GM19099 (cell line): Measurements from ENCODE around the gene MYH13.

Experiments
- POLR2A ChIP-seq: IDR thresholded peaks from 3 replicates; pipeline ENCODE4 v1.6.1; 2011; ENCODE audit warnings: low read depth; ENCODE audit not compliant: insufficient read length; ENCODE audit errors: extremely low read depth

Gene MYH13

DNA sequence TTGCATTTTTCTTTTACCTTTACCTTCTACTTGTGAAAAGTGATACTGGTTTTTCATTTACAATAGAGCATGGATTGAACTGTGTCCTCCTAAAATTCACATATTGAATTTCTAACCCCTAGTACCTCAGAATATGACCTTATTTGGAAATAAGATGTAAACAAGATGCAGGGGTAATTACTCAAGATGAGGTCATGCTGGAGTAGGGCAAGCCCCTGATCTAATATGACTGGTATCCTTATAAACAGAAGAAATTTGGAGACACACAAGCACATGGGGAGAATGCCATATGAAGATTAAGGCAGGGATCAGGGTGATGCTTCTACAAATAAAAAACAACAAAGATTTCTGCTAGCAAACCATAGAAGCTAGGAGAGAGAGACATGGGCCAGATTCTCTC is 12.2 kb downstream of the MYH13 start:
- no peak for TF ChIP-seq POLR2A

DNA sequence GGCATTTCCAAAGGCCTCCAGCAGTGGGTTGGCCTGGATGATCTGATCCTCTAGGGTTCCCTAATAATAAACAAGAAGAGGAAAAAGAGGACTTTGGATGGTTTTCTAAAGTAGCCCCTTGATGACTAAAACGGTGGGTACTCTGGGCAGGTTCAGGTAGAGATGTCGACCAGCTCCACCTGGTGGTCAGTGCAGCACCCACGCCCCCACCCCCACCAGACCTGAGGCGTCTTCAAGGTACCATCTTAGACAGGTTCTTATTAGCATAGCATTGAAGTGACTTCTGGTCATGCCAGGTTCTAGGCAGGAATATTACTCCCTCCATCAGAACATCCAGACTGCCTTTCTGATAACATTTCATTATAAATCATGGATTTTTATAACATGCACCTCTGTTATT is 15.0 kb downstream of the MYH13 start:
- TF ChIP-seq POLR2A = no peak

DNA sequence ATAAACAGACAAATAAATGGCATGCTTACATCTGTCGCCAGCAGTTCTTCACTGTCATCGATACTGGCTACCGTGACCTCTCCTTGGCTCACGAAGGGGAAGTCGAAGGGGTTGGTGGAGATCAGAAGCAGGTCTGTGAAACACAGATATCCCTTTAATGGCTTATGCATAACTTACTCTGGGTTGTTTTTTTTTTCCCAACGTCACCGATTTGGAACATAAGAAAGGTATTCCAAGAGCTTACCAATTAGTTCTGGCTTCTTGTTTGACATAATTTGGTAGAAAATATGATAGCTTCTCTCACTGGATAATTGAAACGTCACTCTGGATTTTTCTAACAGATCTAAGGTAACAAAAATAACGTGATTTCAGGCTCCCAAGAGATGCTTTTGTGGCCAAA is 18.2 kb downstream of the MYH13 start:
- no peak for TF ChIP-seq POLR2A

DNA sequence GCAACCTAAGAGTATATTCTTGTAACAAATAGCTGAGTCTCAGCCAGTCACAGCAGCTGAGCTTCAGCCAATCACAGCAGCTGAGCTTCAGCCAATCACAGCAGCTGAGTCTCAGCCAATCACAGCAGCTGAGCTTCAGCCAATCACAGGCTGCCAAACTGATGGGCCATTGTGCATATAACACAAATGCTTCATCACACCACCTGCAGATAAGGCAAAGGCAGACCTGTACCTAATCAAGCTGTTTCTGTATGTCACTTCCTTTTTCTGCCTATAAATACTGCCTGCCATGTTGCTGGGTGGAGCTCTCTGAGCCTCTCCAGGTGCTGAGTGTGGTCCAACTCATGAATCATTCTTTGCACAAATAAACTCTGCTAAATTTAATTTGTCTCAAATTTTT is 19.9 kb downstream of the MYH13 start:
- no peak for TF ChIP-seq POLR2A

DNA sequence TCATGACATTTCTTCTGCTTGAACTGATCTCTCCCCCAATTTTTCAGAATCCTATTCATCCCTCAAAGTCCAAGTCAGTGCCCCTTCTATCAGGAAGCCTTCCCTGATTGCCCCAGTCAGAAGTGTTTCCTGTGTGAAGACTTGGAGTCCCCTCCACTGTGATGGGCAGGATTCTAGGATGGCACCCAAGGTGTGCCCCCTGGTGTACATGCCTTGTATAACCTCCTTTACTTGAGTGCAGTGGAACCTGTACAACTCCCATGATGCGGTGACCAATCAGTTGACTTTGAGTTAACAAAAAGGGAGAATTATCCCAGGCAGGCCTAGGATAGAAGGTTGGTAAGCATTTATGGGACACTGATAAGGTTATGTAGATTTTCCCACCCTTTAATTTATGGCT is 23.4 kb downstream of the MYH13 start:
- no peak for TF ChIP-seq POLR2A

DNA sequence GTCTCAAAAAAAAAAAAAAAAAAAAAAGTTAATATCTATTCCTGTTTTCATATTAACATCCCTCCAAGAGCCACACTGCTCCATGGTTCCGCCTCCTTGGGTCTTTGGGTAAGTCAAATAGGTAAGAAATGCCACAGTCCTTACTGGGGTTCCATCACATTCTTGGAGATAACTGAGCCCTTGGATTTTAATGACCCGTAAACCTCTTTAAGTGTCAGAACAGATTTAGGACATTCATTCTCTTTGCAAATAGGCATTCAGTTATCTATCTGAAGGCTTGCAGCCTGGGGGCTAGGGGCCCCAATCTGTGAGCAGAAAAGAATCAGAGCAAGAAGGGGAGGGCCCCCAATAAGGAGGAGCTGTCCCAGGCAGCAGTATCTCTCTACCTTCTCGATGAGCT is 28.0 kb downstream of the MYH13 start:
- no peak for TF ChIP-seq POLR2A

DNA sequence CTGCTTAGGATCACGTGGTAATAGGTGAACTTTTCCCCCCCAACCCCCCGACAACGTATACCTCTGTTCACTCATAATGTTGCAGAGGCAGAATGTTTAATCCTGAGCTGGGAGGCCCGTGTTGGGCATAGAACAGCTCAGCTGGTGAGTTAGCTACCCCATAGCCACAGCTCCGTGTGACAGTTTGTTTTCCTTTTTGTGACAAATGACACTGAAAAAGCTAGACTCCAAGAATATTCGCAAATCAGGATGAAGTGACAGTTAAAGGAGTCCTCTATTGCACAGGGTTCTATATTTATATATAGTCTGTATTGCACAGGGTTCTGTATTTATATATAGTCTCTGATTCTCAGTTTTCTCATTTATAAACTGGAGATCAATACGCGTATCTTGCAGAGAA is 33.8 kb downstream of the MYH13 start:
- TF ChIP-seq POLR2A = no peak

DNA sequence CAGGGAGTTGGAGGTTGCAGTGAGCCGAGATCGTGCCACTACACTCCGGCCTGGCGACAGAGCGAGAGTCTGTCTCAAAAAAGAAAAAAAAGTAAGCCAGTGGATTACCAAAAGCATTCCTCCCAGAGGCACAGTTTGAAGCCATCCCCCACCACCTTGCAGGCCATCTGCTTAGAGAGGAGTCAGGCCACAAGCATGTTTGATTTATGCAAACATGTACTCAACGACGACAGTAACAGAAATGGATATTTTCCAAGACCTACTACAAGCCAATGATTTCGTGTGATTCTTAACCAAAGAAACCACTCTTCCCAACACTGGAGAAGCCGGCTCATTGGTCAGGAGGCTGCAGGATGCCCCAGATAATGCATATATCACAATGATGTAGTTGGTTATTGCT is 34.8 kb downstream of the MYH13 start:
- no peak for TF ChIP-seq POLR2A

DNA sequence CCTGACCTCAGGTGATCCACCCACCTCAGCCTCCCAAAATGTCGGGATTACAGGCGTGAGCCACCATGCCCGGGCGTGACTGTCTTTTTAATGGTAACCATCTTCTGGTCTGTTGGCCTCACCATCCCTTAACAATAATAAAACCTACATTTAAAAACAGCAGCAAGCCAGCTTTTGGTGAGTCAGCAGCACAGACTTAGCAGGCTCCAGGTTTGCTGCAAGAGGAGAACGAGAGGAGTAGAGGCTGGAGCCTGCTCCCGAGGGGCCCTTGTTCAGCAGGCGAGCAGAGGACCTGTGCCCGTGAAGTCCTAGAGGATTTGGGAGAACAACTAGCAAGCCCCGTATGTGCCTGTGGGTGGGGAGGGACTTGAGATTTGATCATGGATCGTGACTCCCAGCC is 35.7 kb downstream of the MYH13 start:
- TF ChIP-seq POLR2A = no peak

DNA sequence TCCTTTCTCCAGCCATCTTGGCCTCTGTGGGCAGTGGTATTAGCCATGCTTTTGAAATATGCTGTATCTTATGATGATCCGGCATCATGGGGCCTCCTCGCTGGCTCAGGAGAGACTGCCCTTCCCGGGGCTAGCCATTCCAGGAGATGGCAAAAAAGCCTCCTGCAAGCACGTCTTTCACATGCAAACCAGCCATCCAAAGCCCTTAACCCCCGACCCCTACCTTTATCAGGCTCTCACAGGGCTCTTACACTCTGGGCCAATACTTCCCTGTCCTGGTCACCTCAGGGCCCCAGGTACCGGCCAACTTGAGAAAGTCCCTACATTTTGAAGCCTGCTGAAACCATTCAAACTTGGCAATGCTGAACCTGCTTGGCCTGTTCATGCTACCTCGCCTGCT is 36.4 kb downstream of the MYH13 start:
- TF ChIP-seq POLR2A = no peak

DNA sequence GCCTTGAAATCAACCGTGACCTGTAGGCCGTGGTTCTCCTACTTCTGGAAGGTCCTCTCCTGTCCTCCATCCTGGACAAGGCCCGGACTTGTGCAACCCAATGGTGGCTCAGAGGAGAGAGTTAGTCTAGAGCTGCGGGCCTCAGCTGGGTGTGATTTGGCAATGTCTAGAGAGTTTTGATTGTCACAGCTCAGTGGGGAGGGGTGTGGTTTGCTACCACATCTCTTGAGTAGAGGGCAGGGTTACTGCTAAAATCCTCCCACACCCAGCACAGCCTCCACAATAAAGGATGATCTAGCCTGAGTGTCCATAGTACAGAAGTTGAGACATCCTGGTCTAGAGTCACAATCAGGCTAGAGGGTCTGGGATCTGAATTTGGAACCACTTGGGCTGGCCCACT is 40.3 kb downstream of the MYH13 start:
- no peak for TF ChIP-seq POLR2A

DNA sequence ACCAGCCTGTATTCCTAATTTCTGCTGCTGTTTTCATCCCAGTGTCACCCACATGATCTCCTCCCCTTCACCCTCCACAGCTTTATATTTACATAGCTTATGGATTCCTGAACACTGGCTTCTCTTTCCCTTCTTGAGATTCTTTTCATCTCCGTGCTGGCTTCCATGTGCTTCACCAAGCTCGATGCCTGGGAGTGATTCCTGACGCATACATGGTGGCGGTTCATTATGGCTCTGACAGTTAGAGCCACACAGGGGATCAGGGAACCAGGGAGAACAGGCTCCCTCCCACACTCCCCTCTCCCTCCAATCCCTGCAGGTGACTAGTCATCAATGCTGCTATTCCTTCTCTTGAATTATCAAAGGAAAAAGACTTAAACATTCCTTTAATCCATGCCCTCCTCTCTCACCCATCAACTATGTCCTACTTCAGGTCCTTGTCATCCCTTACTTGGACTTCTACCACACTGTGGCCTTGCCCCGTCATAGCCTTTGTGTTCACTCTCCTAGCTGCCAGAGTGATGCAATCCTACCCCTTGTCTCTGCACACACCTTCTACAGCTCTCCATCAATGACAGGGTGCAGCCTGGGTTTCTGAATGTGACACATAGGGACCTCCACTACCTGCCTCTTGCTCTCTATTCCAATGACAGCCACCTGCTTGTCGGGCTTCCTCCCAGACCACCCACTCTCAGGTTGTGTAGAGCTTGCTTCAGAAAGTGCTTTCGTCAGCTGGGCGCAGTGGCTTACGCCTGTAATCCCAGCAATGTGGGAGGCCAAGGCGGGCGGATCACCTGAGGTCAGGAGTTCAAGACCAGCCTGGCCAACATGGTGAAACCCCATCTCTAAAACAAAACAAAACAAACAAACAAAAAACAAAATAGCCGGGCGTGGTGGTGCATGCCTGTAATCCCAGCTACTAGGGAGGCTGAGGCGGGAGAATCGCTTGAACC is 43.6 kb downstream of the MYH13 start:
- TF ChIP-seq POLR2A = no peak

DNA sequence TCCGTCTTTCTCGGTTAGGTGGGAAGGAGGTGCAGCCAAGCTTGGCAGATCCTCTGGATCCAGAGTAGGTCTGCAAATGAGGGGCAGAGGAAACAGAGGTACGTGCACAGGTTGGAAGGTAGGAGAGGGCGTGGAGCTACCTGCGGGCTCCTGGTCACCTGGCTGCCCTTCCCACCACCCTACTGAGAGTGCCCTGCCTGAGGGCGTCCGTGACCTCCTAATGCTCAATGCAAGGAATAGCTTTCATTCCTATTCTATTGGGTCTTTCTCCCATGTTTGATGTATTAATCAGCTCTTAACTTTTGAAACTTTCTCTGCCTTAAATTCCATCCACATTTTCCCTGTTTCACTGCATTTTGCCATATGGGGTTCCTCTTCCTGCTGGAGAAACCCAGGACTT is 44.6 kb downstream of the MYH13 start:
- TF ChIP-seq POLR2A = no peak

DNA sequence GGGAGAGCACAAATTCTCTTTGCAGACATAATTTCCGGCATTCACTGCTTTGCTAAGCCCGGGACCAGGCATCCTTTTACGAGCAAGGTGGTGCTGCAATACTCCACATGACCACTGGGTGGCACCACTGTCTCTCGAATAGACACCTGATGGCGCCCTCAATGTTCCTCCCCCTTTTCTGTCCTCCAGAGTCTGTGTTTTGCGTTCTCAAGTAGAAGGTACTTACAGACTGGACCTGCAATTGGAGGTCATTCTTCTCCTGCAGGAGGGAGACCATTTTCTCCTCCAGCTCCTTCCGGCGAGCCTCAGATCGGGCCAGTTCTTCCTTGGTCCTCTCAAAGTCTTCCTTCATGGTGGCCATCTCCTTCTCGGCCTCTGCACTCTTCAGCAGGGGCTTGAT is 45.2 kb downstream of the MYH13 start:
- no peak for TF ChIP-seq POLR2A

DNA sequence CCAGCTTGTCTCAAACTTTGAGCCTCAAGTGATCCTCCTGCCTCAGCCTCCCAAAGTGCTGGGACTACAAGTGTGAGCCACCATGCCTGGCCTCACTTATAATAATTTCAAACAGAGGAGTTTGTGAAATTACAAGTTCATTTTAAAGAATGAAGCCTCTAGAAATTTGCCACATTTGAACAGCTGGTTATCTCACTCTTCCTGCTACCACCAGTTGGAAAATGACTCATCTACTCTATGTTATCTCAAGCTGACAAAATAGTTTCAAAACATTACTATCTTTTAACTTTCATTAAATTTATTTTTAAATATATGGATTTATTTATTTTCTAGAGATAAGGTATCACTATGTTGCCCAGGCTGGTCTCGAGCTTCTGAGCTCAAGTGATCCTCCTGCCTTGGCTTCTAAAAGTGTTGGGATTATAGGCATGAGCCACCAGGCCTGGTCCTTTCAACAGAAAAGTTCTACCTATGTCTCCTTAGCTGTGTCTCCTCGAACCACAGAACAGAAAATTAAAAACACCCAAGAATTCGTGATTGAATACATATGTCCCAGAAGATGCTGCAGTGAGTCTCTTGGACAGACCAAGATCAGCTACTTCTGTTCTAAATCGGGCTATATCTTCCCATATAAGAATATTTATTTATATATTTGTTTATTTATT is 47.6 kb downstream of the MYH13 start:
- TF ChIP-seq POLR2A = no peak
